SK-N-MC (cell line): ENCODE data around the gene PEX14.

Experiments
- DNase-seq: peaks from one replicate; pipeline ENCODE4 v3.0.0-alpha.2; 2011; ENCODE audit warnings: low read depth, low spot score
- H3K27ac ChIP-seq: fragments of 200-600 bp; sonication (generic); 2 replicates; pipeline ENCODE4 v1.5.1; 2016; ENCODE audit warnings: mixed run types
- H3K36me3 ChIP-seq: fragments of 200-600 bp; sonication (generic); 2 replicates; pipeline ENCODE4 v1.6.1; 2017; ENCODE audit warnings: antibody characterized with exemption, low read length, mixed read lengths; ENCODE audit not compliant: insufficient read depth
- H3K4me3 ChIP-seq: fragments of 200-600 bp; sonication (generic); 2 replicates; pipeline ENCODE4 v1.5.1; 2016
- H3K9ac ChIP-seq: fragments of 200-600 bp; sonication (generic); 2 replicates; pipeline ENCODE4 v1.8.0; 2017; ENCODE audit warnings: mixed run types, mixed read lengths; ENCODE audit not compliant: insufficient read length
- H3K9me3 ChIP-seq: fragments of 200-600 bp; sonication (generic); 2 replicates; pipeline ENCODE4 v1.6.1; 2017; ENCODE audit warnings: low read depth, mild to moderate bottlenecking, antibody characterized with exemption, low read length, moderate library complexity, mixed read lengths
- EZH2 ChIP-seq: fragments of 200-600 bp; sonication (generic); IDR thresholded peaks from one replicate; pipeline ENCODE4 v1.6.1; 2017; ENCODE audit warnings: antibody characterized with exemption
- FOXP2 ChIP-seq: optimal IDR thresholded peaks from 2 replicates; pipeline ENCODE3; 2011; ENCODE audit warnings: mild to moderate bottlenecking, moderate library complexity; ENCODE audit not compliant: insufficient read depth; ENCODE audit errors: extremely low read length, control extremely low read depth
- POLR2AphosphoS5 ChIP-seq: IDR thresholded peaks from 2 replicates; pipeline ENCODE4 v1.6.1; 2012; ENCODE audit warnings: mild to moderate bottlenecking, low read depth, low read length, borderline replicate concordance

The PEX14 gene

DNA sequence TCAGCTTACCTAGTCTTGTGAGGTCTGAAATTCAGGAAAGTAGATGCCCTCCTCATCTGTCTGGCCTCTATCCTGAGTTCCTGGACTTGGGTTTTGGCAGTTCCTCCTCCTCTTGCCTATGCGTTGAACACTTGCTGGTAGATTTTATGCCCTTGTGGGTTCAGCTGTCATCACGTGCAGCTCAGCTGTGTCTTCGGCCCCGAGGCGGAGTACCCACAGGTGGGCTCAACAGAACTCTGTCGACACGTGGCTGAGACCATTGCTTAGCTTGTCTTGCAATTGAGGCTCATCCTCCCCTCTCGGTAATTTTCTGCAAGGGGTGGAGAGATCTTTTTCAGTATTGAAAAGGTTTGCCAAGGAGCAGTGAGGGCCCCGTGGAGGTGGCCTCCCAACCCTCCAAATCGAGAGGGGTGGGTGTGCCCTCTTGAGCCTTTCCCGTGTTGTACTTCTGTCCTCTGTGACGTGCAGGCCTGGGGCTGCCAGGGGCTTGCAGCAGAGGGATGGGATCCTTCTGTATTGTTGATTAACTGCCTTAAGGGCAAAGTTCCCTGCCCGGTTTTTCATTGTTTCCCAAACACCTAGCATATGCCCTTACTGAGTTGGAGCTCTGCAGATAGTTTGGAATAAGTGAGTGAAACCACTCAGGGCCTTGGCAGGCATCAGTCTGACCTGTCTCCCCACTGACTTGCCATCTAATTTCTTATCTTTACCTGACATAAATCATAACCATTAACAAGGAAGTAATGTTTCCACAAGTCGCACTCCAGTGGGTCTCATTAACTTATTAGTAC, 41.6 kb upstream of the PEX14 start:
- Histone ChIP-seq H3K36me3 (no peaks in the 10 kb centered on the region), H3K4me3 (no peak overlapping the region), H3K27ac (no peak overlapping the region), H3K9ac (no peak overlapping the region), H3K9me3 (no peaks in the 10 kb centered on the region)
- no peak for DNase-seq
- TF ChIP-seq POLR2AphosphoS5: no peak
- no peak for TF ChIP-seq EZH2
- TF ChIP-seq FOXP2: no peak

GRCh38 chr1:10433790-10434189, 41.0 kb upstream of the PEX14 start:
- H3K9ac ChIP-seq: no peak overlapping the region
- H3K4me3 ChIP-seq: no peak overlapping the region
- no peaks in the 10 kb centered on the region for H3K9me3 ChIP-seq
- DNase-seq: no peak
- no peak for TF ChIP-seq POLR2AphosphoS5
- no peak for TF ChIP-seq EZH2
- no peak for TF ChIP-seq FOXP2
- no peaks in the 10 kb centered on the region for H3K36me3 ChIP-seq
- no peak overlapping the region for H3K27ac ChIP-seq

- no peak for DNase-seq
- Histone ChIP-seq H3K9ac (no peak overlapping the region), H3K4me3 (no peak overlapping the region), H3K27ac (no peak overlapping the region), H3K36me3 (no peaks in the 10 kb centered on the region), H3K9me3 (no peaks in the 10 kb centered on the region)
- TF ChIP-seq POLR2AphosphoS5: no peak
- no peak for TF ChIP-seq EZH2
Observed at GRCh38 chr1:10434590-10434989, 40.2 kb upstream of the PEX14 start.

DNA sequence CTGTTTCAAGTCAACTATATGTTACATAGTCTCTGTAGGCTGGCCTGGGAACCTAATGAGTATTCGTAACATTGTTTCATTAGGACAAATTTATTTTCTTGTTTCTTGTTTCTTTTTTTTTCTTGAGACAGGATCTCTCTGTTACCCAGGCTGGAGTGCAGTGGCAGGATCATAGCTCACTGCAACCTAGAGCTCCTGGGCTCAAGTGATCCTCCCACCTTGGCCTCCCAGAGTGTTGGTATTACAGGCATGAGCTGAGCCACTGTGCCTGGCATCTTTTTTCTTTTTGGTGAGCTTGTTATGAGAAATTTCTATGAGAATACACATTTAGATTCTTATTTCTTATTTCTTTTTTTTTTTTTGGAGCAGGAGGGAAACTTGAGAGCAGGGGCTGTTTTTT, 37.7 kb upstream of the PEX14 start:
- Histone ChIP-seq H3K27ac (no peak overlapping the region), H3K36me3 (peaks cover 6% of the 10 kb centered on the region; the same call in 1 of the 2 replicates)

DNA sequence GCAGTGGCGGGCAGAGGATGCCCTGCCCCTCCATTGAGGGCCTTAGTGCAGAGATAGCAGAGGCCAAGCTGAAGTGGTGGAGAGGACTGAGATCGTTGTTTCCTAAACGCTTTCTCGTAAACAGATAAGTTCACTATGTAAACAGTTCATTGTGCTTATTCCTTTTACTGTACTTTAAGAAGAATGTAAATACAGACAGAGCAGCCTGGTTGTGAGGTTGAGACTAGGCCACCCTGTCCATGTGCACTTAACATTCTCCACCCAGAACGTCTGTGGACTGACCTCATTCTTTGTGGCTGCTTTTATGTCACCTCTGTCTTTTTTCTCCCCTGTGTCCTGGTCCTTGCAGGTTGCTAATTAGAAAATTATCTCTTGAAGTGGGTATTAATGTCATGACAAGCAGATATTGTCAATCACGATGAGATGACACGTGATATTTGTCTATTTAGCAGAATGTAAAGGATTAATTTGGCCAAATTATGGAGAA, 36.0 kb upstream of the PEX14 start:
- no peak overlapping the region for H3K4me3 ChIP-seq
- no peak for TF ChIP-seq FOXP2
- TF ChIP-seq POLR2AphosphoS5: no peak
- no peak for TF ChIP-seq EZH2

More for the DNA sequence above, 37.7 kb upstream of the PEX14 start:
- Histone ChIP-seq H3K9ac (no peak overlapping the region), H3K4me3 (no peak overlapping the region), H3K9me3 (no peaks in the 10 kb centered on the region)
- DNase-seq: no peak
- TF ChIP-seq POLR2AphosphoS5 (no peak), FOXP2 (no peak), EZH2 (no peak)

DNA sequence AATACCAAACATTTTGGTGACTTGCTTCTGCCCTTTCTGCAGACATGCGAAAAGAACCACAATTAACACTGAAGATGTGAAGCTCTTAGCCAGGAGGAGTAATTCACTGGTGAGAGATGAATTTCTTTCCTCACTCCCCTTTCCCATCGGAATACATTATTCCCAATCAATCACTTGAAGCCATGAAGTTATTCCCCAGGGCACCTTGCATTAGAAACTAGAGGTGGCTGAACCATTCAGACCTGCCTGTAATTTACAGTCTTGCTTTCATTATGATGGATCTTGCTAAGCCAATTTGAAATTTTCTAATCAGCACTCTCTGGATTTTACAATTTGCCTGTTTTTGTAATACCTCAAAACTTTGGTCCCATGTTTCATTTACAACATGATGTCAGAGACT, 34.4 kb upstream of the PEX14 start:
- H3K36me3 ChIP-seq: peaks cover 6% of the 10 kb centered on the region; the same call in 1 of the 2 replicates

More for the DNA sequence above, 36.0 kb upstream of the PEX14 start:
- Histone ChIP-seq H3K9ac (peak overlapping the region; percentile 2), H3K27ac (no peak overlapping the region), H3K9me3 (no peaks in the 10 kb centered on the region), H3K36me3 (peaks cover 6% of the 10 kb centered on the region; the same call in 1 of the 2 replicates)
- DNase-seq: no peak

DNA sequence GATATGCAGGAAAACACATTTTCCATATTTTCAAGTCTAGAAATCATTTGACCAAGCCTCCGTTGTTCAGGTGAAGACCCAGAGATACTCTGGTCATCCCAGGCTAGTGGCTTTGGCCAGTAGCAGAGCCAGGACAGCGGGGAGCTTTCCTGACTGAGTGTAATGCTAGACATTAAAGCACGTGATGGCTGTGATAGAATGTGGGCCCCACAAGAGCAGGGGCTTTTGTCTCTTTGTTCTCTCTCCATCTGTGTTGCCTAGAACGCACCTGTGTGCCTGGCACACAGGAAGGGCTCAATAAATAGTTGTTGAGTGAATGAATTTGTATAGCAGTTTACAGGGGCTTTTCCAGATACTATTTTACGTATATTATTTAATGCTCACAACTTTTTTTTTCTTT, 34.0 kb upstream of the PEX14 start:
- no peak overlapping the region for H3K4me3 ChIP-seq
- TF ChIP-seq FOXP2: no peak
- DNase-seq: no peak
- peaks cover 6% of the 10 kb centered on the region; the same call in 1 of the 2 replicates for H3K36me3 ChIP-seq
- no peak overlapping the region for H3K9ac ChIP-seq
- H3K27ac ChIP-seq: no peak overlapping the region
- H3K9me3 ChIP-seq: no peaks in the 10 kb centered on the region

More for the DNA sequence above, 34.4 kb upstream of the PEX14 start:
- Histone ChIP-seq H3K4me3 (no peak overlapping the region), H3K9me3 (no peaks in the 10 kb centered on the region), H3K27ac (no peak overlapping the region), H3K9ac (no peak overlapping the region)
- DNase-seq: no peak
- no peak for TF ChIP-seq EZH2
- no peak for TF ChIP-seq FOXP2
- TF ChIP-seq POLR2AphosphoS5: no peak

- TF ChIP-seq FOXP2: no peak
- TF ChIP-seq EZH2: no peak
- TF ChIP-seq POLR2AphosphoS5: no peak
- peaks cover 6% of the 10 kb centered on the region; the same call in 1 of the 2 replicates for H3K36me3 ChIP-seq
- no peak for DNase-seq
- no peak overlapping the region for H3K9ac ChIP-seq
- no peaks in the 10 kb centered on the region for H3K9me3 ChIP-seq
- peak overlapping the region; percentile 13; the same call in 1 of the 2 replicates for H3K27ac ChIP-seq
- H3K4me3 ChIP-seq: no peak overlapping the region
Observed at GRCh38 chr1:10444248-10444647, 30.5 kb upstream of the PEX14 start.
